ENCODE measurements around the gene VILL.
A peak's percentile ranks its signal among the peaks of the same experiment; 100 is the strongest.

VILL gene

DNA sequence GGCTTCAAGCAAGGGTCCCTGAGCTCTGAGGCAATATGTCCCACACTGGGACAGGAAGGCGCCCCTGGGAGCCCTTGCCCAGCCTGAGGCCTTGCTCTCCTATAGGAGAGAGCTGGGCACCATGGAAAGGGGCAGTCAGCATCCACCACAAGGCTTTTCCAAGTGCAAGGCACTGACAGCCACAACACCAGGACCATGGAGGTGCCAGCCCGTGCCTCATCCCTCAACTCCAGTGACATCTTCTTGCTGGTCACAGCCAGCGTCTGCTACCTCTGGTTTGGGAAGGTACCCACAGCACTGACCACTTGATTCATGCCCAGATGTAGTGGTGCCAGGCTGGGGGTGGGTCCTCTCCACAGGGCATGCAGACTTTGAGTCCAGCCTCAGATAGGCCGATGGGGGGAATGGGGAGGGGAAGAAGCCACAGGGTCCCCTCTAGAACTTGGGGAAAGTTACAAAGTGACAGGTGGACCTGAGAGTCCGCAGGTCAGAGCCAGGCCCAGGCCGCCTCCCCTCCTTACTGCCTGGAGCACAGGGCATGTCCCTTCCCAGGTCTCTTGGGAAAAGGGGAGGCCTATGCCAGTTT lies 11.8 kb downstream of the VILL start:
- DNase-seq, result no peak

DNA sequence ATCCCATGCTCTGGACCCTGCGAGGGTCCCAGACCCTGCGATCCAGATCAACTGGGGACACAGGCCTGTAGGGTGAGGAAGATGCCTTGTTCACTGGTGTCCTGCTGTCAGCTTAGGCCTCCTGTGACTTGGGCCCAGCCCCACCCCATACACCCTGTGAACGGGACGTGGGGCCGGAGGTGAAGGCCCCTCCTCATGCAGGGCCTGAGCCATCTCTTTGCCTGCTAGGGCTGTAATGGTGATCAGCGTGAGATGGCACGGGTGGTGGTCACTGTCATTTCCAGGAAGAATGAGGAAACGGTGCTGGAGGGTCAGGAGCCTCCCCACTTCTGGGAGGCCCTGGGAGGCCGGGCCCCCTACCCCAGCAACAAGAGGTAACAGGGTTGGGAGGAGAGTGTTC lies 12.4 kb downstream of the VILL start:
- no peak for DNase-seq

DNA sequence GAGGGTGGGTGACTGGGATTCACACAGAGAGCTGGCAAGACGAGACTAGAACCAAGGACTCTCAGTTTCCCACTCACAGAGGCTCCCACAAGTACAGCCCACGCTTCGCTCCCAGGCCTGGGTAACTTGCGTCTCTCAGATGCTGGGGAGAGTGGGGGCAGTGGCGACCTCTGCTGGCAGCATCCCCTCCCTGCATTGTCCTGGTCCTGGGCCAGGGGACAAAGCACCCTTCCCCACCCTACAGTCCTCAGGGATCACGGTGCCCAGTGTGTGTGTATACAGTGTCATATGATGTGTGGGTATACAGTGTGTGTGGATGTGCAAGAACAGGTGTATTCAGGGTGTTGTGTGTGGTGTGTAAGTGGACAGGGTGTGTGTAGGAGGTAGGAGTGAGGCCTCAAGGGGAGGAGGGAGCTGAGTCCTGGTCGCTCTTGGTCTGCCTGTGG lies 12.8 kb downstream of the VILL start:
- peak; percentile 22 for DNase-seq

DNA sequence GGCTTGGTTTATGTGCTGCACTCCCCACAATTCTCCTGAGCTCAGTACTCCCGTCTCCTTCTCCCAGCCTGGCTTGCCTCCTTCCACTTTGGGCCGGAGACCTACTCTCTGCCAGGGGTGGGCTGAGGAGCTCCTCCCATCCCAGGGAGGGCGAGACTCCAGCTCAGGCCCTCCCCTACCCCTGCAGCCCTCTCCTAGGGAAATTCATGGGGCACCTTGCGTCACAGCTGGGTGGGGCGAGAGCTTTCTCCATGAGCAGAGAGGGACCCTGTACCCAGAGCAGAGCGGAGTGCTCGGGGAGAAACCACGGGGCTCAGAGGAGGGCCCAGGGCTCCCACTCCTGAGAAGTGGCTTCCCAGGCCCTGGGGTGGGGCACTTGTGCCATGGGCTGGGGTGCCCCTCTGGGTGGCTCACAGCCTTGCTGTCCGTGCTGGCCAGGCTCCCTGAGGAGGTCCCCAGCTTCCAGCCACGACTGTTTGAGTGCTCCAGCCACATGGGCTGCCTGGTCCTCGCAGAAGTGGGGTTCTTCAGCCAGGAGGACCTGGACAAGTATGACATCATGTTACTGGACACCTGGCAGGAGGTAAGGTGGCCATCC lies 13.3 kb downstream of the VILL start:
- DNase-seq, result no peak

DNA sequence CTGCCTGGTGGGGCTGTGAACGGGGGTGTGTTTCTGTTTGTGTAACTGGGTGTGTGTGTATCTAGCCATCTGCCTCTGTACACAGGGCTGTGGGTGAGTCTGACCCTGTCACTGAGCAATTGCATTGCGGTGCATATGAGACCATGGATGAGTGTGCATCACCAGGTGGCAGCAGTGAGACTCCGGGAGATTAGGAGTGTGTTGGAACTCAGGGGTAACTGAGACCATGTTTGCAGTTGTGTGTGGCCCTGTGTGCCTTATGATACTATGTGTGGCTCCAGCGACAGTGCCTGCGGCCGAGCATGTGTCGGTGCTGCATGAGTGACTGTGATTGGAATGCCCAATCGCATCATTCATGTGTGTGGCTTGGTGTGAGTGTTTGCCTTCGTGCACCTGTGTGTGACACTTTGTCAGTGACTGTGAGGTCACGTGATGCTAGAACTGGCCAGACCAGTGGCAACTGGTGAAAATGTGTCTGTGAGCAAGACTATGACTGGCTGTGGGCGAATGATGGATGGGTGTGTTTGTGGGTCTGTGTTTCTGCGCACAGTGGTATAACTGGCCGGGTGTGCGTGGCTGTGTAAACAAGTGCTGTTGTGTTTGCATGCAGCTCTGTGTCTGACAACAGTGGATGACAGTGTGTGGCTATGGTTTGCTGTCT lies 14.0 kb downstream of the VILL start:
- DNase-seq, result peak; percentile 44

DNA sequence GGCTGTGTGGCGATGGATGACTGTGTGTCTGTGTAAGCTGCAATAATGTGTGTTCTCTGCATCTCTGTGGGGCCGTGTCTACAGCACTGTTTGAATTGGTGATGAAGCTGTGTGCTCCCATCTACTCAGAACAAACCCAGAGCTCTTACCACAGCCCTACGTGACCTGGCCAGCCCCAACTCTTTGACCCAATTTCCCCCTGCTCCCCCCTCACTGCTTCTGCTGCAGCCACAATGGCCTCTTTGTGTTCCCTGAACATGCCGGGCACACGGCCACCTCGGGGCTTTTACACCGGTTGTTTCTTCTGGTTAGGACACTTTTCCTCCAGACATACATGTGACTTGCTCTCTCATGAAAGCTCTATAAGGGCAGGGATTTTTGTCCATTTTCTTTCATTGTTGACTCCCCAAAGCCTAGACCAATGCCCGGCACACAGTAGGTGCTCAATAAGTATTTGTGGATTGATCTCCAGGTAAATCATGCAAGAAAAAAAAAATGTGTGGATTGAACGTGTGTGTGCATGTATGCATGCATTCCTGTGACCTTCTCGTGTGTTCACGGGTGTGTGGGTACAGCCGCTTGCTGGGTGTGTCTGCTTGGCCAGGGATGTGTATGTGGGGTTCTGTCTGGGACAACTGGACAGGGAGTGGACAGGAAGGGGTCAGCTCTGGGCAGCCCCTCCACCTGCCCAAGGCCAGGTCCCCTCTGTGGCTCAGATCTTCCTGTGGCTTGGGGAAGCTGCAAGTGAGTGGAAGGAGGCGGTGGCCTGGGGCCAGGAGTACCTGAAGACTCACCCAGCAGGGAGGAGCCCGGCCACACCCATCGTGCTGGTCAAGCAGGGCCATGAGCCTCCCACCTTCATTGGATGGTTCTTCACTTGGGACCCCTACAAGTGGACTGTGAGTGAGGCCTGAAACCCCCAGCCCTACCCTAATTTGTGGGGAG lies 14.8 kb downstream of the VILL start:
- DNase-seq, result no peak

DNA sequence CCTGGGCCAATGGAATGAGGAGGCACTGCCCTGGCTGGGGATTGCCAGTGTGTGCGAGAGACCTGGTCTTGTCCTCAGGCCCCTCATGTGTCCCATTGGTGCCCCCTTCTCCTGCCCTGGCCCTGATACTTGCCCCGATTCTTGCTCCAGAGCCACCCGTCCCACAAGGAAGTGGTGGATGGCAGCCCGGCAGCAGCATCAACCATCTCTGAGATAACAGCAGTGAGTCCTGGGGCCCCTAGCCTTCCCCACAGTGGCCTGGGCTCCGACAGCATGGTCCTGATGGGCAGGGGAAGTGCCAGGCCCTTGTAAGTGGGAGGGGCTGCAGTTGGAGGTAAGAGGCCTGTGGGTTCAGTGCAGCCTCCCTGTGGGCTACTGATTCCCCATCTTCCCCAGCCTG lies 15.4 kb downstream of the VILL start:
- no peak for DNase-seq

DNA sequence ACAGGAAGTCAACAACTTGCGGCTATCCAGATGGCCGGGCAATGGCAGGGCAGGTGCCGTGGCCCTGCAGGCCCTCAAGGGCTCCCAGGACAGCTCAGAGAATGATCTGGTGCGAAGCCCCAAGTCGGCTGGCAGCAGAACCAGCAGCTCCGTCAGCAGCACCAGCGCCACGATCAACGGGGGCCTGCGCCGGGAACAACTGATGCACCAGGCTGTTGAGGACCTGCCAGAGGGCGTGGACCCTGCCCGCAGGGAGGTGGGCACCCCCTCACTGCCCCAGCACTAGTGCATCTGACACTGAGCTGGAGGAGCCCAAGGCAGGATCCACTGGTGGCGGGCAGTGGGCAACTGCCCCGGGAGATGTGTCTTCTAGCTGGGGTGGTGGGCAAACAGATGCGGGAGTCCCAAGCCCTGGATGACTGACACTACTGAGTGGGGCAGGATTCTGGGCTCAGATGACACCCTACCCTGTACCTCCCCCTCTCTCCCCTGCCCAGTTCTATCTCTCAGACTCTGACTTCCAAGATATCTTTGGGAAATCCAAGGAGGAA lies 15.9 kb downstream of the VILL start:
- DNase-seq, result no peak

DNA sequence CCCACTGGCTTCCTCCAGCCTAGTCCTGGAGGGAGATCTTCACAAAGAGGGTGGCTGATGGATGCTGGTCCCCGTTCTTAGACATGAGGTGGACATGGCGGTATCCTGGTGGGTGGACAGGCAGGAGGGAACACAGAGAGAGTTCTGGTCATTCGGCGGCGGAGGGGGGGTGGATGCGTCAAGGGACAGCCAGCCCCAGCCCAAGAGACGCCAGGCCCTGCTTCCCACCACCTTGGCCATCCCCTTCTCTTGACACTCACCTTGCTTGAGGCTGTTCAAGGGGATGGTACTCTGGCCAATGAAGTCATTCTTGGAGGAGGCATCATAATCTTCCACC lies 17.1 kb downstream of the VILL start:
- no peak for DNase-seq

DNA sequence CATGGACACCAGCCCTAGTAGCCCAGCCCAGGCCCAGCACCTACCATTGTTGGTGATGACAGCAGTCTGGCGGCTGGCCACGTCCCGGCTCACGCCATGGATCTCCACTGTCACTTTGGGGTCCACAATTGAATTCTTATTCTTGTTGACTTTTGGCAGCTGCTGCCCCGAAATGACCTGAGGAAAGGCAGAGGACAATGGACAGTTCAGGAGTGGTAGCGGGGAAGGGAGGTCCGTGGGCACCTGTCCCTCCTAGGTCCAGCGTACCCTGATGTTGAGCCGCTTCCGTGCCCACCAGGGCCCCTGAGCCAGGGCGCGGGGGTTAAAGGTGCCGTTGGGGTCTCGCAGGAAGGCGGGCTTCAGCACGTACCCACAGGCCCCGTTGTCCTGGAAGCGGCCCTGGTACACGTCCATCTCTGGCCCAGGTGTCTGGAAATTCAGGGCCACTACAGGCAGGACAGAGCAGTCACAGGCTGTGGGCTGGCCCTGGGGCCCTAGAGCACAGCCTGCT lies 17.7 kb downstream of the VILL start:
- no peak for DNase-seq

DNA sequence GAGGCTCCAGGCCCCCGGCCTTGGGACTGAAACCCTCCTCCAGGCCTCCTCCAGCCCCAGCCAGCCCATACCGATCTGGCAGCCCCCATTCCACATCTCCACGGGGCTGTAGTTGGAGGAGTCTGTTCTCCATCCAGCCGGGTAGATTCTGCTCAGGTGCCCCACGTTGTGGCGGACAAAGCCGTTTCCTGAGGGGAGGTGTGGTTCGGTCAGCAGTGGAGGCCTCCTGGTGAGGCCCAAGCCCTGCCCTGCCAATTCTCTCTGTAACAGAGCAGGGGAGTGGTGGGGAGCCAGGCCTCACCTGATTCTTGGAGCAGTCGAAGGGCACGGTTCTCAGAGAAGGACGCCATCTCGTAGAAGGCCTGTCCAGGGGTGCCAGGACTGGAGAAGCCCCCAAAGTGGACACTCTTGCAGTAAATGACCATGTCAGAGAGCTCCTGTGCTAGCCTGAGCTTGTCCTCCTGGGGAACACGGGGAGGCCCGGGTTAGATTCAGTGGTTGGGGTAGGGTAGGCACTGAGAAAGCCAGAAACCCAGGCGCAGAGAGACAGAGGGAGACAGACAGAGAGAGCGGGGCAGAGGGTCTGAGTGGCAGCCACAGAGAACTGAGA lies 18.5 kb downstream of the VILL start:
- DNase-seq, result no peak

DNA sequence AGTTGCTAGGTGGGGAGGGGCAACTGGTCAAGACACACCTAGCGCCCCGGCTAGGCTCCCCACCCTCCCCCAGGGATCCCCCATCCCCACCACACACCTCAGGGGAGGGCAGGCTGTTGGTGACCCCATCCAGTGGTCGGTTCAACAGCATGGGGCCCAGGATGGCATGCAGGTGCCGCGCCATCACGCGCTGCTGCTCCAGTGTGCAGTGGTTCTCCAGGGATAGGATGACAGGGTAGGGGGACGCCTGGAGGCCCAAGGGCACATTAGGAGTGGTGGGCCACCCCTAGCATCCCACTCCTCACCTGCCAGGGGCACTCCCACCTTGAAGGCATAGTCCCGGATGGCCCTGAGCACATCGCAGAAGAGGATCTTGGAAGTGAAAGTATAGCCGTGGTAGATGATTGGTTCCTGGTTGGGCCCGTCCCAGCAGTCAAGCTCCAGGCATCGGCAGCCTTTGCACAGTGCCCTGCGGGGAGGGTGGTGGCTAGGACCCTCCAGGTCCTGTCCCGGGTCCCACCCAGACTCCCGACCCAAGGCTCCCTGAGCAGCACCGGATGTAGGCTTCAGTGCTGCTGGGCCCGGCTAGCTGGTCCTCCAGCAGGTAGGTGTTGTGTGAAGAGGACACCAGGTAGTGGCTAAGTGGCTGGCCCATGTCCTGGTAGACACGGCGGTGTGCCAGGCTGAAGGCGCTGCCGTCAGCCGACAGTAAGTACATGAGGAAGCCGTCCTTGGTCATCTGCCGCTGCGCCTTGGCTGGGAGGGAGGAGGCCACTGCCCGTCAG lies 19.4 kb downstream of the VILL start:
- DNase-seq, result no peak

DNA sequence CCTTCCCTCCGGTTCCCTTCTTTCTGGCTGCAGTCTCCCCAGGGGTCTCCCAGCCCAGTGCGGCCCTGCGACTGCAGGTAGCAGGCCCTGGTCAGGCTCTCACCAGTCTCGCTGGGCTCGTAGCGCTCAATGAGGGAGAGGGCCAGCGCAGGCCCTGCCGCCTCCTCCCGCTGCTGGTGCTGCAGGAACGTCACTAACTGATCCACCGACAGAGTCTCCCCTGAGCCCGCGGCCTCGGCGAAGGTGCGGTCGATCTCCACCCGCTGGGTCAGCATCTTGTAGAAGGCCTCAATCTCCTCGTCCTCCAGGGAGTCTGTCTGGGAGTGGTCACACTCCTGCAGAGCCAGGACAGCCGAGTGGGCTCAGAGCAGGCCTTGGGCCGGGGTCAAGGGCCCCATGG lies 20.5 kb downstream of the VILL start:
- no peak for DNase-seq

DNA sequence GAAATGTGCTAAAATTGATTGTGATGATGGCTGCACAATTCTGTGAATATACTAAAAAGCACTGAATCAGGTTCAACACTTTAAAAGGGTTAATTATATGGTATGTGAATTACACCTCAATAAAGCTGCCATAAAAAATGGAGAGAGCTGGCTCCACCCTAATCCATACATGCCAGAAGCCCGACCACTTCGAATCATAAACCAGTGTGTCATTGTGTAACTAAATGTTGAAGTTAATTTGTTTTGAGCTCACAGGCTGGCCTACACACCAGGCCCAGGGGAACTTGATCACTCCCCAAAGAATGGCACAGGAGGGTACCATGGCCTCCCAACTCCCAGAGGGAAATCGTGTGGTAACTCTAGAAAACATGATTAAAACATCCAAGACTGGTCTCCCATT lies 24.9 kb downstream of the VILL start:
- no peak for DNase-seq

DNA sequence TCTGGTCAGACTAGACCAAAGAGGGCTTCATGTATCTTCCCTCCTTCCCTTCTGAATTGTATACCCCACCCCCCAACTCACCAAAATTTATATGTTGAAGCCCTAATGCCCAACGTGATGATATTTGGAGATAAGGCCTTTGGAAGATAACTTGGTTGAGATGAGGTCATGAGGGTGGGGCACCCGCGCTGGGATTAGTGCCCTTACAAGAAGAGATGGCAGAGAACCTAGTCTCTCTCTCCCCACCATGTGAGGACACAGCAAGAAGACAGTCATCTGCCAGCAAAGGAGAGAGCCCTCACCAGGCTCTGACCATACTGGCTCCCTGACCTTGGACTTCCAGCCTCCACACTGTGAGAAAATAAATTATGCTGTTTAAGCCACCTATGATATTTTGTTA lies 25.4 kb downstream of the VILL start:
- no peak for DNase-seq

DNA sequence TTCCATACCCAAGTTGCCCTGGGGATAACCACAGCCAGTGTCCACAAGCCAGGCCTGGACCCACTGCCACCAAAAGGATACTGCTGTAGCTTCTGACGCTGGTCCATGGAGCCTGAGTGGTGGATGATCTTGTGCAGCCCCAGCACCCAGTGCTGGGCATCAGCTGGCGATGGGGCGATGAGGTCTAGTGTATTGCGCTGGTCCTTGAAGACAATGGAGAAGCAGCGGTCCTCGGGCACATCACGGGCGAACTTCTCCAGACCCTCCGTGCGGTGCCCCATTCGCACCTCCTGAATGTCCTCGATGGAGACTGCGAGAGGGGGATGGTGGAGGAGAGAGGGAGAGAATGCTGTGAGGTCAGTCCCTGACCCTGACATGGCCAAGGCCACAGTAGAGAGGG lies 25.8 kb downstream of the VILL start:
- no peak for DNase-seq

DNA sequence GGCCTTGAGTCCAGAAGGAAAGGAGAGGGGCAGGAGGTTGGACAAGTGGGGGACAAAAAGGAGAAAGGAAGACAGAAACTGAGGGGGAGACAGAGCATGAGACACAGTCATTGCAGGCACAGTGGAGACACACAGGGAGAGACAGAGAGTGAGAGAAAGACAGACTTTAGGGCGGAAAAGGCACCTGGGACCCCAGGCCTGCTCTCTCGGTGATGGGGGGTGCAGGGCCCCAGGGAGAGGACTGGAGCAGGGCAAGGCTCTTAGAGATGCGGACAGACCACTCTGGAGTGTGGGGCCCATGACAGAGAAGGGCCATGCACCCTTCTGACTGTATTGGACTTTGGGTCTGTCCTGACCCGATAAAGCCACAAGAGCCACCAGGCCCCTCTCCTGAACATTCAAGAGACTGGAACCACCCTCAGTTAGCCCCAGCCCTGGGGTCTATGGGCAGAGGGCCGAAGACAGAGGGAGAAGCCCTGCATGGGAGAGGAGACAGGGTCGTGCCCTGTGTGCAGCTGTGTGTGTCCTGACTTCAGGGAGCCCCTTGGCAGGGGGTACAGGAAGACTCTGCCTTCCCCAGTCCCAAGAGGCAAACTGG lies 26.4 kb downstream of the VILL start:
- no peak for DNase-seq

DNA sequence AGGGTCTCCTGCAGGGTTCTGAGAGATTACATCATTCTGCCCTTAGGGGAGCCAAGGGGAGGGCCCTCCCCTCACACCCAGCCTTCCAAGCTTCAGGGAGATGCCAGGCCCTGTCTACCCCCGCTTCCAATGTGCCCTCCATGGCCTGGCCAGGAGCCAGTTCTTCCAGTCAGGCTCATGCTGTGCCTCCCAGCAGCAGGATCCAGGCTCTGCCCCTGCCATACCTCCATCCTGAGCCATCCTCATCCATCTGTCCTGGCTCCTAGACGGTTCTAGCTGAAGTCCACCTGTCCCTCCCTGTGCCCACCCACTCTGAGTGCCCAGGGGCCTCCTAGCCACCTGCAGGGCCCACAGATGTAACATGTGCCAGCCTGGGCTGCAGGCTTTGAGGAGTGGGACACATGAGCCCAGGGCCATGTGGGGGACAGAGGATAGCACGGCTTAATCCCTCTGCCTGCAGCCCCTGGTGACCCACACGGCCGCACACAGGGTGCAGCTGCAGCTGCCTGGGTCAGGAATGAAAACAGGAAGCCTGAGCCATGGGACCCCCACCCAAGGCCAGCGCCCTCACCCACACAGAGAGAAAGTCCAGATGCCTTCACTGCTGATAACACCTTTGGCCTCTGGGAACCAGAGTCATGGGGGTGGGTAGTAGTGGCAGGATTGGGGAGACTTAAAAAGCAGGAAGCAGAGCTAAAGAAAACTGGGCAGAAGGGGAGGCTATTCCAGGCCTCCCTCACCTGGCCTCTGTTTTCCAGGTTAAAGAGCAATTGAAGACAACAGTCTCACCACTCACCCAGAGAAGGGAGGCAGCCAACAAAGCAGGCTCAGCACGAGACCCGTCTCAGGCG lies 27.1 kb downstream of the VILL start:
- DNase-seq, result no peak

DNA sequence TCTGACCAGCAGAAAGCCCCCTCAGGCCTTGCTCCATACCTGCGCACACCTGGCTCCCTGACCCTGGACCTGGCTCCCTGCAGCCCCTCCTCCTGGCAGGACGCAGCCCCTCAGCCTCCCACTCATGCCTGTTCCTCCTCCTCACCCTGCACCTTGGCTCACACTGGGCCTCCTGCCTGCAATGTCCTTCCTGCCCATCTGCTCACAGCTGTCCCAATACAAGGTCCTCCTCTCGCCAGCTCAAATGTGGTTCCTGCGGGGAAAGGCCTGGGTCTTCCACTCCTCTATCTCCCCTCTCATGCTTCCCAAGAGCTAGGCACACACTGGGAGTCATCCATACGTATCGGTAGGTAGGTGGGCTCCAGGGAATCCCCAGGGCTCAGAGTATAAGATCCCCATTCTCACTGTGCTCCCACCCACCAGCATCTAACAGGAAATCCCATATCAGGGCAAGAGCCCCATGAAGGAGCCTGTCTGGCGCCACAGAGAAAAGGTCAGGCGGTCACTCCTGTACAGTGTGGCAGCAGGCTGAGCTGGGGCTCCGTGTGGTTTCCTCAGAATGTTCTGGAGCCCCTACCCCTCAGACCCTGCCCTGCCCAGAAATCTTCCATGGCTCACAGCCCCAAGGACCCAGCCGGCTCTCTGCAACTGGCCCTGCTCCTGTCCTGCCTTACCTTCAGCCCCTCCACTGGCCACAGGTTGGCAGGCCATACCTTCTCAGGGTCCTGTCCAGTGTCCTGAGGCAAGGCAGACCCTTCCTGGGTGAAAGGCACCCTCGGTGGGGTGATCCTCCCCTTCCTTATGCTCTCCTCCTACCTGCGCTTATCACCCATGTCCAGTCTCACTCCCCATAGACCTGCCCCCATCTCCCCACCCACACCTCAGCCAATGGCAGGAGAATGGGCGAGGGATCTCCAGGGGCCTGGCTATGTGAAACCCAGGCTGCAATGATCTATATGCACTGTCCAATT lies 28.0 kb downstream of the VILL start:
- DNase-seq, result no peak
